Loucy (cell line): ENCODE results near the gene TAS2R7.

Experiments used
- CTCF ChIP-seq: fragments of 200-600 bp; sonication (generic); conservative IDR thresholded peaks from 2 replicates; pipeline ENCODE4 v1.5.1; 2014; ENCODE audit warnings: mild to moderate bottlenecking, antibody characterized with exemption, low read length
- EZH2phosphoT487 ChIP-seq: fragments of 200-600 bp; IDR thresholded peaks from 2 replicates; pipeline ENCODE4 v1.6.1; 2018; ENCODE audit warnings: antibody characterized with exemption, mild to moderate bottlenecking, moderate library complexity, borderline replicate concordance

- TF ChIP-seq CTCF (no peak), EZH2phosphoT487 (no peak)
These were observed 19.2 kb downstream of the TAS2R7 start for GRCh38 chr12:10783252-10783651.
